Prostate gland (tissue), 2 donors: ENCODE data around the gene ZBTB7B. TPM values are rescaled to one million over a fixed set of nuclear protein-coding genes. Genes with fewer than 3 reads are reported as not detected.

Experiments
- DNase-seq: peaks from one replicate; pipeline ENCODE4 v3.0.0-alpha.2; 2019; ENCODE audit warnings: low spot score
- H3K27ac ChIP-seq, 2 donors: fragments of 200-600 bp; sonication (generic); 2 replicates each; pipeline ENCODE4 v1.5.1; 2017 to 2019
- H3K27me3 ChIP-seq: fragments of 200-600 bp; sonication (generic); replicated peaks from 2 replicates; pipeline ENCODE4 v1.5.1; 2019; ENCODE audit not compliant: insufficient read depth
- H3K36me3 ChIP-seq, 2 donors: fragments of 200-600 bp; sonication (generic); 1 replicate in 1 of 2; 2 replicates in 1 of 2; pipeline versions ENCODE4 v1.5.1 to v1.8.1; 2017 to 2019
- H3K4me1 ChIP-seq: fragments of 200-600 bp; sonication (generic); replicated peaks from 2 replicates; pipeline ENCODE4 v1.5.1; 2019
- H3K4me3 ChIP-seq, 2 donors: fragments of 200-600 bp; sonication (generic); 2 replicates each; pipeline ENCODE4 v1.5.1; 2017 to 2019
- H3K9me3 ChIP-seq: fragments of 200-600 bp; sonication (generic); 2 replicates; pipeline ENCODE4 v1.5.1; 2017
- CTCF ChIP-seq, 4 experiments: fragments of 200-600 bp in 2 of 4; fragments of 450-650 bp in 2 of 4; sonication (generic) in 2 of 4; IDR thresholded peaks; 1 replicate in 3 of 4; 2 replicates in 1 of 4; pipeline ENCODE4 v1.5.1; 2016 to 2019; ENCODE audit warnings: antibody characterized with exemption in 4 of 4, mild to moderate bottlenecking in 2 of 4, moderate library complexity in 2 of 4
- POLR2A ChIP-seq: fragments of 450-650 bp; IDR thresholded peaks from one replicate; pipeline ENCODE4 v1.6.1; 2016; ENCODE audit warnings: antibody characterized with exemption, mild to moderate bottlenecking
- POLR2AphosphoS5 ChIP-seq: sonication (generic); formaldehyde crosslinking; IDR thresholded peaks from one replicate; pipeline ENCODE4 v1.6.1; 2017; ENCODE audit warnings: antibody characterized with exemption
- WGBS: methylation state at CpG from one replicate; pipeline ENCODE4 v1.1.5; 2018; 5-methylcytosine and 5-hydroxymethylcytosine counted together
- intact Hi-C: fragments of 100-400 bp; cut with DNase I; formaldehyde crosslinking; loops from one replicate; pipeline ENCODE4 v1.14.2; 2022
- microRNA-seq: library from miRNA; unstranded; fragments of <30 nt; microRNA quantifications from one replicate; pipeline ENCODE4, GENCODE V29; 2016
- small RNA-seq, 2 donors: library from RNA; depleted of rRNA; stranded (forward); fragments of <200 nt; gene quantifications; one replicate each; pipeline ENCODE3, GENCODE V24; 2016
- total RNA-seq, 2 donors: library from RNA; depleted of rRNA; stranded (reverse); fragments of >200 nt; gene quantifications; one replicate each; pipeline ENCODE4 v1.1.0, GENCODE V29; 2016

ZBTB7B gene
- total RNA-seq, 2 donors from 2014 or later, result 60.0 to 103 TPM

DNA sequence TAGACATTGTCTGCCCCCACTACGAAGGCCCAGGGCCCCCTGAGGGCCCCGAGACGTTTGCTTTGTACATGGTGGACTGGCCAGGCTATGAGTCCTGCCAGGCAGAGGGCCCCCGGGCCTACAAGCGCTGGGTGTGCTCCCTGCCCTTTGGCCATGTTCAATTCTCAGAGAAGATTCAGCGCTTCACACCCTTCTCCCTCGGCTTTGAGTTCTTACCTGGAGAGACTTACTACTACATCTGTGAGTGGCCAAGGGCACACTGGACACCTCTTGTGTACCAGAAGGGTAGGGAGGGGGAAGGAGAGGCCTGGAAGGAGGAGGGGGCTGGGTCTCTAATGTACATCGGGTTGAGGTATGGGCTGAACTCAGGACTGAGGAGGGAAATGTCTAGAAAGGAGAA lies 64.2 kb downstream of the ZBTB7B start:
- no peaks in the 10 kb centered on the region for H3K27me3 ChIP-seq
- TF ChIP-seq CTCF (IDR thresholded peaks at IDR 0.05) (no peak), POLR2AphosphoS5 (no peak), POLR2A (no peak)
- H3K27ac ChIP-seq, result no peak overlapping the region
- no peak for DNase-seq
- H3K9me3 ChIP-seq, result no peaks in the 10 kb centered on the region
- no peak overlapping the region for H3K4me3 ChIP-seq
- intact Hi-C loops, result loop anchor here (10.0 kb wide), 1 partner anchor 512 kb away; the partner anchor contains the start of gene UBE2Q1
- peaks cover 20% of the 10 kb centered on the region for H3K4me1 ChIP-seq
- WGBS, result 74% methylated on average over 8 of the region's 8 CpGs
- H3K36me3 ChIP-seq, result no peaks in the 10 kb centered on the region

Small RNAs within 50 kb of the gene (microRNA-seq; reads per million reads assigned to microRNA genes)
- not detected for gene MIR4258

Small RNAs within 50 kb of the gene (small RNA-seq; reads per million reads assigned to genes)
- gene MIR4258, result 0 reads per million in 2 donors

Other genes starting within 250 kb of the ZBTB7B start
- 1 to 10 TPM; 1.2 to 3.0 TPM for gene KCNN3, start 132.5 kb upstream of the ZBTB7B start, total RNA-seq
- gene PMVK, start 66.1 kb upstream of the ZBTB7B start, total RNA-seq, result 10 to 100 TPM; 23.2 to 26.2 TPM
- 100 to 1,000 TPM; 113 to 140 TPM for gene PBXIP1, start 46.7 kb upstream of the ZBTB7B start, total RNA-seq
- 10 to 100 TPM; 44.1 to 44.6 TPM for gene PYGO2, start 41.0 kb upstream of the ZBTB7B start, total RNA-seq
- 10 to 100 TPM; 85.0 to 97.2 TPM for gene SHC1, start 32.1 kb upstream of the ZBTB7B start, total RNA-seq
- gene CKS1B, start 28.1 kb upstream of the ZBTB7B start, total RNA-seq, result 10 to 100 TPM; 33.5 to 47.5 TPM
- gene FLAD1, start 19.5 kb upstream of the ZBTB7B start, total RNA-seq, result 10 to 100 TPM; 31.5 to 35.3 TPM
- gene LENEP, start 9.2 kb upstream of the ZBTB7B start, total RNA-seq, result not detected
- 1 to 10 TPM; 2.3 to 5.3 TPM for gene DCST2, start 31.0 kb downstream of the ZBTB7B start, total RNA-seq
- under 1 TPM in 1 of 2 donors, not detected in 1; 0.51 TPM for gene DCST1, start 31.0 kb downstream of the ZBTB7B start, total RNA-seq
- gene ADAM15, start 48.5 kb downstream of the ZBTB7B start, total RNA-seq, result 100 to 1,000 TPM in 1 of 2 donors, 10 to 100 TPM in 1; 72.5 to 138 TPM
- 10 to 100 TPM; 10.3 to 23.4 TPM for gene EFNA4, start 60.9 kb downstream of the ZBTB7B start, total RNA-seq
- gene EFNA3, start 76.0 kb downstream of the ZBTB7B start, total RNA-seq, result 1 to 10 TPM; 5.9 to 8.4 TPM
- 100 to 1,000 TPM in 1 of 2 donors, 10 to 100 TPM in 1; 85.1 to 132 TPM for gene EFNA1, start 125.1 kb downstream of the ZBTB7B start, total RNA-seq
- gene SLC50A1, start 133.1 kb downstream of the ZBTB7B start, total RNA-seq, result 10 to 100 TPM; 26.6 to 48.0 TPM
- 10 to 100 TPM; 93.6 to 97.0 TPM for gene DPM3, start 137.7 kb downstream of the ZBTB7B start, total RNA-seq
- gene KRTCAP2, start 170.5 kb downstream of the ZBTB7B start, total RNA-seq, result 100 to 1,000 TPM; 111 to 236 TPM
- 1 to 10 TPM in 1 of 2 donors, under 1 TPM in 1; 0.14 to 1.6 TPM for gene TRIM46, start 171.0 kb downstream of the ZBTB7B start, total RNA-seq
- 10 to 100 TPM; 13.1 to 38.5 TPM for gene THBS3, start 205.1 kb downstream of the ZBTB7B start, total RNA-seq
- 10 to 100 TPM; 49.6 to 57.1 TPM for gene MTX1, start 205.9 kb downstream of the ZBTB7B start, total RNA-seq